ENCODE data around the gene MAML3.

The MAML3 gene

GRCh38 chr4:140154572-140154891, 548 bp upstream of the MAML3 start:
- DNase-seq: peak; percentile 58

GRCh38 chr4:140153419-140153717, 616 bp downstream of the MAML3 start:
- DNase-seq: no peak

GRCh38 chr4:140152751-140153418, 1.1 kb downstream of the MAML3 start:
- no peak for DNase-seq

- DNase-seq: peak; percentile 74
Observed at GRCh38 chr4:140152013-140152703, 1.8 kb downstream of the MAML3 start.

GRCh38 chr4:140151699-140152012, 2.3 kb downstream of the MAML3 start:
- peak; percentile 74 for DNase-seq

- DNase-seq: peak; percentile 81
Observed at GRCh38 chr4:140150886-140151698, 2.9 kb downstream of the MAML3 start.

- DNase-seq: no peak
Observed at GRCh38 chr4:140150636-140150885, 3.4 kb downstream of the MAML3 start.

- peak; percentile 66 for DNase-seq
Observed at GRCh38 chr4:140149846-140150635, 3.9 kb downstream of the MAML3 start.

- no peak for DNase-seq
Observed at GRCh38 chr4:140144050-140144449, 9.9 kb downstream of the MAML3 start.

GRCh38 chr4:140141210-140141835, 12.7 kb downstream of the MAML3 start:
- DNase-seq: no peak

- DNase-seq: no peak
Observed at GRCh38 chr4:140140566-140140965, 13.4 kb downstream of the MAML3 start.

GRCh38 chr4:140138428-140138827, 15.6 kb downstream of the MAML3 start:
- DNase-seq: peak; percentile 14

- DNase-seq: peak; percentile 74
Observed at GRCh38 chr4:140137671-140138070, 16.3 kb downstream of the MAML3 start.

- no peak for DNase-seq
Observed at GRCh38 chr4:140136509-140136908, 17.5 kb downstream of the MAML3 start.

- peak; percentile 13 for DNase-seq
Observed at GRCh38 chr4:140135529-140136088, 18.4 kb downstream of the MAML3 start.

GRCh38 chr4:140134746-140135425, 19.1 kb downstream of the MAML3 start:
- DNase-seq: no peak

- no peak for DNase-seq
Observed at GRCh38 chr4:140133576-140133975, 20.4 kb downstream of the MAML3 start.

GRCh38 chr4:140131675-140132229, 22.2 kb downstream of the MAML3 start:
- no peak for DNase-seq

- peak; percentile 12 for DNase-seq
Observed at GRCh38 chr4:140130677-140131076, 23.3 kb downstream of the MAML3 start.

GRCh38 chr4:140127422-140127821, 26.6 kb downstream of the MAML3 start:
- no peak for DNase-seq

- DNase-seq: no peak
Observed at GRCh38 chr4:140126261-140126660, 27.7 kb downstream of the MAML3 start.

GRCh38 chr4:140125374-140125773, 28.6 kb downstream of the MAML3 start:
- DNase-seq: no peak
